ENCODE measurements around the gene SPATA31D3.
"Not testable (repeated sequence)": the region's sequence is repeated elsewhere in the genome, so short reads cannot be mapped to it uniquely, and the experiment has no call there.

The SPATA31D3 gene

DNA sequence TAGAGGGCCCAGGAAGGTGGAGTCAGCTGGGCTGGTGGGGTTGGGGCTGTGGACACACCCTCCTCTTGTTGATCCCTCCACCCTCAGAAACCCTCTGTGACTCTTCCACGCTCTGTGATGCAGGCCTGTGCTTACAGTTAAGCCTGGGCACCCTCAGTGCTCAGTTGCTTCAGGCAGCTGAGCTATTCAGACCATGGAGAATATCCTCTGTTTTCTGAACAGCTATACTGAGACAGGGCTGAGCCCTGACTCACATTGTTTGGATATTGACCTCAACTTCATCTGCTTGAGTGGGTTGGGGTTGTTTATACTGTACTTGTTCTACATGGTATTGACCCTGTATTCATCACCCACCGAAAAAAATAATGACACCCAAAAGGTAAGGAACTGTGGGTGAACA lies at the start of gene SPATA31D3:
Gene SPATA31D3, plus strand, starts transcription at position 108 of the 400 bp plus-strand sequence. Its CDS starts 86 bp downstream, at position 194.
- DNase-seq (ENCODE audit: low read depth): not testable (repeated sequence)

DNA sequence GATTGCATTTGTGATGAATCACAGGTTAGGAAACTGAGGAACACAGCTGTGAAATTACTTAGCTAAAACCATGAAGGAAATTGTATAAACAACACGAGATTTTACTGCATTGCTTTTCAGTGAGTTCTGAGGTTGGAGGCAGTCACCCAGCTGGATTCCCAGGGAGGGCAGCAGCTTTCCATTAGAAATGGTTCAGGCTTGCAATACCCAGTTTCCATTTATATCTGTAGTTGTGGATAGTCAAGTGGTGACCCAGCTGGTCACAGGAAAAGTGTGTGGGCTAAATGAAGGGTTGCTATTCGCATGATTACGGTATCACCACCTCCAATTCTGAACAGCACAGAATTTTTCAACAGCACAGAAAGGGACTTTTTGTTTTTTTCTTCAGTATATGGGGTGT lies 49.4 kb upstream of the SPATA31D3 start:
- no peak for DNase-seq (ENCODE audit: low read depth)

DNA sequence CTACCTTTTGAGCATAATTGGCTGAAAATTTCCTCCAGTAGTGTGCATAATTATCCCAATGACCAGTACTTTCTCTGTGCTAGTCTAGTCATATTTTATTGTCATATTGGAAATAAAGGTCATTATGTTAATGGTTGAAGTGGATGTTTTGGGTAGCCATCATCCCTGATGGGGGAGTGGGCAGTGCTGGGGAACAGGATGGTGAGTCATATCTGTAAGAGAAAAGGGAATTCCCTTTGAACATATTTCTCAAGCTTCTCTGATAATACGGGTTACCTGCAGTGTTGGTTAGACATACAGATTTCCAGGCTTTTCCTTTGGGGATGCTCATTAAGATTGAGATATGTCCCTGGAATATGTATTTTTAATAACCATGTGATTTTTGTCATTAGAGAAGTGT lies 48.4 kb upstream of the SPATA31D3 start:
- DNase-seq (ENCODE audit: low read depth): no peak

DNA sequence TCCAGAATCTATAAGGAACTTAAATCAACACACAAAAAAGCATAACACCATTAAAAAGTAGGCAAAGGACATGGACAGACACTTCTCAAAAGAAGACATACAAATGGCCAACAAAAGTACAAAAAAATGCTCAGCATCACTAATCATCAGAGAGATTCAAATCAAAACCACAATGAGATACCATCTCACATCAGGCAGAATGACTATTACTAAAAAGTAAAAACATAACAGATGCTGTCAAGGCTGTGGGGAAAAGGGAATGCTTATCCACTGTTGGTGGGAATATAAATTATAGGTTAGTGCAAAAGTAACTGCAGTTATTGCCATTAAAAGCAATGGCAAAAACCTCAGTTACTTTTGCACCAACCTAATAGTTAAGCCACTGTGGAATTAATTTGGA lies 47.2 kb upstream of the SPATA31D3 start:
- DNase-seq (ENCODE audit: low read depth): no peak

DNA sequence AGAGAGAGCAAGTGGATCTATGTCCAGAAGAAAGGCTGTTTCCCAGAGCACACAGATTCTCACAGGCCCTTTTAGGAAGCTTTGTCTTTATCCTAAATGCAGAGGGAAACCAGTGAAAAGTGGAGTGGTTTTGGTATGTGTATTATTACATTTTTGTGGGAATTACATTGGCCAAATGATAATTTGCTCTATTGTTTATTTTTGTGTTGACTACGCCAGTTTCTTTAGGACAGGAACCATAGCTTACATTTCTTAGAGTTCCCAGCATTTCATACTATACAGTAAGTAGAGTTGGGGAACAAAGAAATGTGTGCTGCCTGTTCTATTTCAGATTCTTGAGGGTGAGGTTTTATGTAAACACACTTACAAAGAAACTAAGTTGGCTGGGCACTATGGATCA lies 44.4 kb upstream of the SPATA31D3 start:
- DNase-seq (ENCODE audit: low read depth): no peak

DNA sequence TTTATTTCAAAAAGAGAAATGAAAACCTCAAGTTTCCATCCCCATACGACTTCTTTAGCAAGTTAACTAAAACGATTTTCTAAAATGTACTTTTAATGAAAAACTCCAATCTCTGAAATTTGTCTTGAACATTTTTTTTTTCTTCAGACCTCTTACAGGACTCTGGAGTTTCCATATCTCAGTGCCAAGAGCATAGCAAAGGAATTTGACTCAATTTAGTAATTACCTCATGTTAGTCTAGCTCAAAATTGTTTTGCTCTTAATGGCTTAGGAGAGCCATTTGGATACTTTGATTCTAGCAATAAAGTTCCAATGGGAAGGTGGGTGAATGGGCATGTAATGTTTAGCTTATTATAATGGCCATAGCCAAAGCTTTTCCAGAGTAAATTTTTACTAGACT lies 41.1 kb upstream of the SPATA31D3 start:
- DNase-seq (ENCODE audit: low read depth): no peak

DNA sequence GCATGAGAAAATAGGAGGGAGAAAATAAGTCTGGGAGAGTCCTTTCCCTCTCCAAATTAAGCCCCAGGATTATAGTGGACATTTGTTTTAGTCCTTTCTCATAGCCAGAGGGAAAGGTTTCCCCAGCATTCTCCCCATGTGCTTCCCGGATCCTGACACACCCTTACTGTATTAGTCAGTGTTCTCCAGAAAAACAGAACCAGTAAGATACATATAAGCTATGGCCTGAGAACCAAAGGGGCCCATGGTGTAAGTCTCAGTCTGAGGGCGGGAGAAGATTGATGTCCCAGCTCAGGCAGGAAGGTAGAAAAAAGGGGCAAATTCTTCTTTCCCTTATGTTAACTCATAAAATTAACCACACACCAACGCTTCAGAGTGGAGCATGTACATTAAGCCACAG lies 40.7 kb upstream of the SPATA31D3 start:
- DNase-seq (ENCODE audit: low read depth): no peak

DNA sequence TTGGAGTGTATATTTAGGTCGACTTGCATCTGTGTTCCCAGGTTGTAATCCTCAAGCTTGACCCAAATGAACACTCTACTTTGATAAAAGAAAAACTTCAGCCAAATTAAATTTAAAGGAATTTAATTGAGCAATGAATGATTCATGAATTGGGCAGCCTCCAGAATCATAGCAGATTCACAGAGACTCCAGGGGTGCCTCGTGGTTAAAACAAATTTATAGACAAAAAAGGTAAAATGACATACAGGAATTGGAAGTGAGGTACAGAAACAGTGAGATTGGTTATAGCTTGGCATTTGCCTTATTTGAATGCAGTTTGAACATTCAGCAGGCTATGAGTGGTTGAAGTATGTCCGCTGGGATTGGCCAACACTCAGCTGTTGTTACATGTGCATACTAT lies 36.6 kb upstream of the SPATA31D3 start:
- DNase-seq (ENCODE audit: low read depth): no peak

DNA sequence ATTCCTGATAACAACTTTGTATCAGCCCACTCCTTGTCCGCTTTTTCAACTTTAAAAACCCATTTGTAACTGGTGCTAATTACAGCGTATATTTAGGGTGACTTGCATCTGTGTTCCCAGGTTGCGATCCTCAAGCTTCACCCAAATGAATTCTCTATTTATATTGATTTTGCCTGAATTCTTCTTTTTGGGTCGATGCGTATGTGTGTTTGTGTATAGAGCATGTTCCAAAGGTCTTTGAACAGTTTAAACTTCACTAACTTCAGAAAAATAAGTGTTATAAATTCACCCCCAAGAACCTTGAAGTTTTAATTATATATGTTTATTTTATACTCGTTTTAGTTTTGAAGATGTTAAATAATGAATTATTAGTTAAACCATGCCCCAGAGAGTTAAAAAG lies 31.2 kb upstream of the SPATA31D3 start:
- DNase-seq (ENCODE audit: low read depth): no peak

DNA sequence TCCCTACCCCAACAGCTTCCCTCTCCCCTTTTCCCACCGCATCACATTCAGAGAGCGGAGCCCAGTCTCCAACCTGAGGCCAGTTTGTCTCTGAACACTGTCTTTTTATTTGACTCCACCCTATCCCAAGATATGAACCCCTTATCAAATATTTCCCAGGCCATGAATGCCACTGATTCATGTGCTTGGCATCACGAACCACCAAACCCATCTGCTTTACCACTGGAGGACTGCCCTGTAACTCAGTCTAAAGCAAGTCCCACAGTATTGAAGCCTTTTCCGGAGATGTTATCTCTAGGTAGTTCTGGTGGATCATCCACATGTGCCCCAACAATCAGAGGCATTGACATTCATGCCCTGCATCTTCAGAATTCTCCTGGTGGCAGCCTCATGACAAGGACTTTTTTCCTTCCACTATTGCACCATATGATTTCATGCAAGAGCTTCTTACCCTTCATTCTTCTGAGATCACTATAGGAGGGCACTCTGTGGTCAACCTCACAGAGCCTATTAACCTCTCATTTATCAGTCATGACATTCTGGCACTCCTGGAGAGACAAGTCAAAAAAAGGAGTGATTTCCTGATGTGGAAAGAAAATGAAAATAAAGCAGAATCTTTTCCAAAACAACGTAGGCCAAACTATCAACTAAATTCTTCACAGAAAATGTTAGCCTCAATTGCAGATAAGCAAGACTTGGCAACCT lies 27.3 kb upstream of the SPATA31D3 start:
- no peak for DNase-seq (ENCODE audit: low read depth)

DNA sequence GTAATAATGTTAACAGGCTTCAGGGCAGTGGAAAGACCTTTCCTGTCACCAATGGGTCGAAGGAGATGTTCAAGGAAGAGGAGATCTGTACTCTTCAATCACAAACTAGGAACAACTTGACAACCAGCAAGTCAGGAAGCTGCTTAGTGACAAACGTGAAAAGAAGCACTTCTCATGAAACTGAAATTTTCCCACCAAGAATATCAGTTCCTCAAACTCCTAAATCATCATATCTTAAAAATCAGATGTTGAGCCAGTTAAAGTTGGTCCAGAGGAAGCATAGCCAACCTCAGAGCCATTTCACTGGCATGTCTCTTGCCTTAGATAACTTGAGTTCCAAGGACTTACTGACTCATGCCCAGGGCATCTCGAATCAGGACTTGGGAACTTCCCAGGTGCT lies 24.8 kb upstream of the SPATA31D3 start:
- DNase-seq (ENCODE audit: low read depth): not testable (repeated sequence)

DNA sequence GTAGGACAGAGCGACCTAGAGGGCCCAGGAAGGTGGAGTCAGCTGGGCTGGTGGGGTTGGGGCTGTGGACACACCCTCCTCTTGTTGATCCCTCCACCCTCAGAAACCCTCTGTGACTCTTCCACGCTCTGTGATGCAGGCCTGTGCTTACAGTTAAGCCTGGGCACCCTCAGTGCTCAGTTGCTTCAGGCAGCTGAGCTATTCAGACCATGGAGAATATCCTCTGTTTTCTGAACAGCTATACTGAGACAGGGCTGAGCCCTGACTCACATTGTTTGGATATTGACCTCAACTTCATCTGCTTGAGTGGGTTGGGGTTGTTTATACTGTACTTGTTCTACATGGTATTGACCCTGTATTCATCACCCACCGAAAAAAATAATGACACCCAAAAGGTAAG lies 15.0 kb upstream of the SPATA31D3 start, which contains the start of gene SPATA31D4:
Gene SPATA31D4, plus strand, starts transcription at position 124 of the 400 bp plus-strand sequence. Its CDS starts 86 bp downstream, at position 210.
- not testable (repeated sequence) for DNase-seq (ENCODE audit: low read depth)

DNA sequence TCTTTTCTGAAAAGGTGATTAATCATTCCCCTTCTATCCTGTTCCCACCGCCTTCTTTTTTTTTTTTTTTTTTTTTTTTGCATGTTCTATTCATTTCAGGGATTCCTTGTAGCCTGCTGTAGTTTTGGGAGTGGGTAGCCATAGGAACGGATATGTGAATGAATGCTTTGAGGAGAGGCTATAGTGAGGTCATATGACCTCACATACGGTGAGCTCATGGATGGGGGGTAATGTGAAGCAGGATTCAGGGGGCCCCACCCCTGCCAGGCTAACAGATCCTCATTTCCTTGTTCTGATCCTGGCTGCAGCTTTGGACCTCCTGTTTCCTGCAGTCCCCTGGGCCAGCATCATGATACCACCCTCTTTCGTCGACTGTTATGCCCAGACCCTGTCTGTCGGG lies 13.2 kb upstream of the SPATA31D3 start:
- not testable (repeated sequence) for DNase-seq (ENCODE audit: low read depth)

DNA sequence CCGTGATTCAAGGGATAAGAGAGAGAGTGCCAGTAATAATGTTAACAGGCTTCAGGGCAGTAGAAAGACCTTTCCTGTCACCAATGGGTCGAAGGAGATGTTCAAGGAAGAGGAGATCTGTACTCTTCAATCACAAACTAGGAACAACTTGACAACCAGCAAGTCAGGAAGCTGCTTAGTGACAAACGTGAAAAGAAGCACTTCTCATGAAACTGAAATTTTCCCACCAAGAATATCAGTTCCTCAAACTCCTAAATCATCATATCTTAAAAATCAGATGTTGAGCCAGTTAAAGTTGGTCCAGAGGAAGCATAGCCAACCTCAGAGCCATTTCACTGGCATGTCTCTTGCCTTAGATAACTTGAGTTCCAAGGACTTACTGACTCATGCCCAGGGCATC lies 9.8 kb upstream of the SPATA31D3 start:
- not testable (repeated sequence) for DNase-seq (ENCODE audit: low read depth)

DNA sequence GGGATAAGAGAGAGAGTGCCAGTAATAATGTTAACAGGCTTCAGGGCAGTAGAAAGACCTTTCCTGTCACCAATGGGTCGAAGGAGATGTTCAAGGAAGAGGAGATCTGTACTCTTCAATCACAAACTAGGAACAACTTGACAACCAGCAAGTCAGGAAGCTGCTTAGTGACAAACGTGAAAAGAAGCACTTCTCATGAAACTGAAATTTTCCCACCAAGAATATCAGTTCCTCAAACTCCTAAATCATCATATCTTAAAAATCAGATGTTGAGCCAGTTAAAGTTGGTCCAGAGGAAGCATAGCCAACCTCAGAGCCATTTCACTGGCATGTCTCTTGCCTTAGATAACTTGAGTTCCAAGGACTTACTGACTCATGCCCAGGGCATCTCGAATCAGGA lies 5.3 kb downstream of the SPATA31D3 start:
- DNase-seq (ENCODE audit: low read depth): not testable (repeated sequence)

DNA sequence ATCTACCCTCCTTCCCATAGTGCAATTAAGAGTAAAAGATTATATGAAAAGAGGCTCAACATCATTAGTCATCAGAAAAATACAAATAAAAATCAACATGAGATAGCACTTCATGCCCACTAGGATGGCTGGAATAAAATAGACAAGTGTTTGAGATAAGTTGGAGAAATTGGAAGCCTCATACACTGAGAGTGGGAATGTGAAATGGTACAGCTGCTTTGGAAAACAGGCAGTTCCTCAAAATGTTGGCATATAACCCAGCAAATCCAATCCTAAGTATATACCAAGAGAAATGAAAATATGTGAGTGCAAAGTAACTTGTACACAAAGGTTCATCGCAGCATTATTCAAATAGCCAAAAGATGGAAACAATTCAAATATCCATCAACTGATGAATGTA lies 9.8 kb downstream of the SPATA31D3 start:
- DNase-seq (ENCODE audit: low read depth): no peak

DNA sequence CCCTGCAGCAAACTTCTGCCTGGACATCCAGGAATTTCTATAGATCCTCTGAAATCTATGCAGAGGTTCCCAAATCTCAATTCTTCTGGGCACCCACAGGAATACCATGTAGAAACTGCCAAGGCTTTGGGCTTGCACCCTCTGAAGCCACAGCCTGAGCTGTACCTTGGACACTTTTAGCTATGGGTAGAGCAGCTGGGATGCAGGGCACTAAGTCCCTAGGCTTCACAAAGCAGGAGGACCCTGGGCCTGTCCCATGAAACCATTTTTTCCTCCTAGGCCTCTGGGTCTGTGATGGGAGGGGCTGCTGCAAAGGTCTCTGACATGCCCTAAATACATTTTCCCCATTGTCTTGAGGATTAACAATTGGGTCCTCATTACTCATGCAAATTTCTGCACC lies 12.3 kb downstream of the SPATA31D3 start:
- DNase-seq (ENCODE audit: low read depth): no peak

DNA sequence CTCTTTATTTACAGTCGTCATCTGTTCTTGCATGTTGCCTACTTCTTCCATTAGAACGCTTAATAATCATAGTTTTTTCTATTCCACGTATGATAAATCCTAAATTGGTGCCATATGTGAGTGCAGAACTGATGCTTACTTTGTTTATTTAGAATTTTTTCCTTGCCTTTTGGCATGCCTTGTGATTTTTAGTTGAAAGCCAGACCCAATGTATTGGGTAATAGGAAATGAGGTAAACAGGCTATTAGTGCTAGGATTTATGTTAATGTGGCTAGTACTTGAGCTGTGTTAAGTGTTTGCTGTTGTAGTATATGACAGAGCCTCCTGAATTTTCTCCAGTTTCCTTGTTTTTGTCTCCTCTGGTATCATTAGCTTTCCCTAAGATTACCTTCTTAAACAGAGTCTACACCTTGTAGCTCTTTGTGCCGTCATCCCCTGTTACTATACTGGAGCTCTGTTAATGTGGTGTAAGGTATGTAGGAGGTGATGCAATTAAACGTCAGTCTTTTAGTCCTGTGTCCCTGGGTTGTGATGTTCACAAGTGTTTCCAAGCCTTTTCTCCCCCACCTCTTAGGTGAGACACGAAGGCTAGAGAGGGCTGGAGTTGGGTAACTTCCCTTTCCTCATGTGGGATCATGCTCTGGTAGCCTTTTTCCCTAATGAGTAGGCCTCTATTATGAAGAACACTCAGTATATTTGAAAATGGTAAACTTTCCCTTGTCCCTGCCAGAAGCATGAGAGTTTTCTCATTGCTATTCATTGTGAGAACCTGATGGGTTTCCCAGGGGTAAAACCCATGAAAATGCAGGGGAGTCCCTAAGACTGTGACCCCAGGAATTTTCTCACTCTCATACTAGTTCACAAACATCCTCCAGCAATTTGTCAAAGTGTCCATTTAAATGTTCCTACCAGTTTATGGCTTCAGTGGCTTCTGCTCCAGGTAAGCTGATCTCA lies 21.2 kb downstream of the SPATA31D3 start:
- no peak for DNase-seq (ENCODE audit: low read depth)

DNA sequence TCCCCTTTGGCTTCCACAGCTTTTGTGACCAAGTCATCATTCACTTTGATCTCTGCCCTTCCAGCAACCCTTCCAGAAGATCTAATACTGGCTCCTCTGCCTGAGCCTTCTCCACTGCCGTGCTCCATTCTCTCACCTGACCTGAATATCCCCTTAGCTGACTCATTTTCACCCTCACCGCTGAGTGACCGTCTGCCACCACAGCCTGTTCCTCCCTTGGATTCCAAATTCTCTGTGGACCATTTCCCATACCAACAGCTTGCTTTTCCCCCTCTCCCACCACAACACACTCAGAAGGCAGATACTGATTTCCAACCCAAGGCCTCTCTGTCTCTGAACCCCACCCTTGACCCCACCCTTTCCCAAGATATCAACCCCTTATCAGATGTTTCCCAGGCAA lies 24.7 kb downstream of the SPATA31D3 start:
- DNase-seq (ENCODE audit: low read depth): no peak

DNA sequence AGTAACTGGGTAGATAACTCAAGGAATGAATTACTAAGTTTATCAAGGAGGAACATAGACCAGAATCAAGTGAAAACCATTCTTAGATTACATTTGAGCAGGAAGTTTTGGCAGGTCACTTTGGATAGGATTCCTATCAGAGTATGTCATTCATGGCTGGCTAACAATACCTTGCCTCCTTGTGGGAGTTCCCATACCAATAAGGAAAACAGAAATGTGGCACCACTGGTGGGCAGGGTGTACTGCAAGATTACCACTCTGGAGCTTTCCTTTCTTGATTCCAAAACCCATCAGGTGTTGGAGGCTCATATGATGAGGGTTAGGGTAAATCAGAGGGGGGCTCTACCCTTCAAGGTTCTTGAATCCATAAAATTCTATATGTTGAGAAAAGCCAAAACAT lies 26.7 kb downstream of the SPATA31D3 start:
- DNase-seq (ENCODE audit: low read depth): no peak

DNA sequence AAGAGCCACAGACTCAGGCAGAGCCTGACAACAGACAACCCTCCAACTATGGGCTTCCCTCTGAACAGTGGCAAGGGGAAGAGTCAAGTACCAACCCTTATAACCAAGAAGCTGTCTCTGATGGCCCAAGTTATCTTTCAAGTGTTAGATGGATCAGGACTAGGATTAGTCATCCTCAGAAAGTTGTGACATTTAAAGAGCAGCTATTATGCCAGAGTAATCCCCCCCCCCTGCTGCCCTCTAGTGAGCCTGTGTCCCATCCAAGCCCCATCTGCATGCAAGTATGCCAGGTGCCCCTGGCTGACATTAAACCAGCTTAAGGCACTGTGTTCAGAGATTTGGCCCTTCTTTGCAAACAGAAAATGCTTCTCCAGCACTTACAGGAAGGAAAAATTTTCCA lies 28.4 kb downstream of the SPATA31D3 start:
- DNase-seq (ENCODE audit: low read depth): no peak

DNA sequence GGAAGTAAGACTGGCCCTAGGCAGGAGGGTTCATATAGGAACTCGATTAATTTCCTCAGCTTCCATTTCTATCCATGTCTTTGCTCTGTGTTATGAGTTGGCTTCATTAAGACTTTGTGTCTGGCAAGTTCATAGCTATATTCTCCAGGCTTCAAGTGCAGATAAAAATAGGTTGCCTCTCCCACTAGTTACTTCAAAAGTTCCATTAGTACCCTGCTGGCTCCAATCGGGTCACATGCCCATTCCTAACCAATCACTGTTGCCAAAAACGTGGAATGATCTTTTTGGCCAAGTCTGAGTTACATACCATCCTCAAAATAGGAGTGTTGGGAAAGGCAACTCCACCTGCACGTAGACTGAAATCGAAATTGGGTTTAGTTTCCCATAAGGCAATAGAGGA lies 31.5 kb downstream of the SPATA31D3 start:
- DNase-seq (ENCODE audit: low read depth): no peak

DNA sequence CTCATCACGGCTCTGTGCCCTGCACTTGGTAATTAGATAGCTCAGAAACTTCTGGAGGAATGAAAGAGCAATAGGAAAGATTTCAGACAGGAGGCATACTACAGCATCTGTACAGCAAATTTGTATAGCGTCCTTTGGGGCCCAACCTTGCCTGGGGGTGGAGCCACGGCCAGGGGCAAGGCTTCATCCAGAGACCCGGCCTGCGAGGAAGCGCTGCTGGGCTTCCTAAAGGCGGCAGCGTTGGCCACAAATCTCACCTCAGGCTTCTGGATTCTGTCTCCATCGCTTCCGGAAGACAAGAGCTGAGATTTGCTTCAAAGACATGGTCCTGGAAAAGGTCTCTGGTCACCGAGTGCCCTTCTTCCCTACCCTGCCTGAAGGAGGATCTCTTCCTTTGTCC lies 33.1 kb downstream of the SPATA31D3 start:
- DNase-seq (ENCODE audit: low read depth): no peak

Measured in stimulated activated CD8-positive, alpha-beta memory T cell treated with anti-CD3 and anti-CD28 coated beads, Interleukin-12 subunit alpha, Interleukin-12 subunit beta, amount 100 ng/mL, for 4 hours (primary cell).